Upper lobe of left lung (tissue), 6 donors: ENCODE results near the gene KCNK16. TPM values are rescaled to one million over a fixed set of nuclear protein-coding genes. Genes with fewer than 3 reads are reported as not detected.
A peak's percentile ranks its signal among the peaks of the same experiment; 100 is the strongest.

Experiments used
- ATAC-seq, 2 donors: fragments of 200-7000 bp; cut with Tn5 transposase; one replicate each; pipeline ENCODE4 v1.9.1; 2022; ENCODE audit warnings: mild to moderate bottlenecking in 2 of 2, moderate library complexity in 2 of 2; ENCODE audit not compliant: low FRiP score in 2 of 2
- DNase-seq, 2 donors: peaks; one replicate each; pipeline ENCODE4 v3.0.0-alpha.2; 2019 to 2020
- H3K27ac ChIP-seq, 4 donors: fragments of 200-600 bp; sonication (generic); one replicate each; pipeline ENCODE4 v1.5.1; 2016 to 2019
- H3K27me3 ChIP-seq, 4 donors: fragments of 200-600 bp; sonication (generic); one replicate each; pipeline ENCODE4 v1.5.1; 2017 to 2019
- H3K36me3 ChIP-seq, 4 donors: fragments of 200-600 bp; sonication (generic); one replicate each; pipeline ENCODE4 v1.5.1; 2016 to 2019
- H3K4me1 ChIP-seq, 4 donors: fragments of 200-600 bp; sonication (generic); one replicate each; pipeline ENCODE4 v1.5.1; 2018 to 2019
- H3K4me3 ChIP-seq, 4 donors: fragments of 200-600 bp; sonication (generic); one replicate each; pipeline ENCODE4 v1.5.1; 2017 to 2019; ENCODE audit warnings: mild to moderate bottlenecking in 2 of 4, moderate library complexity in 1 of 4
- H3K9me3 ChIP-seq, 4 donors: fragments of 200-600 bp; sonication (generic); one replicate each; pipeline ENCODE4 v1.5.1; 2018 to 2019
- CTCF ChIP-seq, 6 experiments: fragments of 450-650 bp in 4 of 6; fragments of 200-600 bp in 2 of 6; sonication (generic) in 2 of 6; IDR thresholded peaks; one replicate each; pipeline ENCODE4 v1.5.1; 2016 to 2019; ENCODE audit warnings: antibody characterized with exemption in 6 of 6
- EP300 ChIP-seq, 4 donors: sonication (generic); formaldehyde crosslinking; IDR thresholded peaks; one replicate each; pipeline ENCODE4 v1.5.1; 2017; ENCODE audit warnings: antibody characterized with exemption in 4 of 4, control low read depth in 2 of 4
- POLR2A ChIP-seq, 4 donors: fragments of 450-650 bp; IDR thresholded peaks; one replicate each; pipeline ENCODE4 v1.5.1; 2016 to 2017; ENCODE audit warnings: antibody characterized with exemption in 4 of 4, mild to moderate bottlenecking in 2 of 4
- POLR2AphosphoS5 ChIP-seq, 2 donors: sonication (generic); formaldehyde crosslinking; IDR thresholded peaks; one replicate each; pipeline ENCODE4 v1.5.1; 2017; ENCODE audit warnings: antibody characterized with exemption in 2 of 2
- WGBS, 2 donors: methylation state at CpG; one replicate each; pipeline ENCODE4 v1.1.5; 2017 to 2018; 5-methylcytosine and 5-hydroxymethylcytosine counted together
- total RNA-seq, 6 donors: library from RNA; depleted of rRNA in 4 of 6; stranded (reverse); fragments of >200 nt in 4 of 6; gene quantifications; one replicate each; pipeline versions ENCODE4 v1.1.0 to v1.2.1, GENCODE V29; 2016 to 2021
- donor health status: DM: no; HTN: no; CAD: no; lungs with moderate emphysema.
- donor health status: DM: no; HTN: yes; CAD: no; lungs with severe emphysema.

Gene KCNK16
- total RNA-seq, 6 donors from 2014 or later, result not detected

GRCh38 chr6:39339096-39339867 lies 16.8 kb upstream of the KCNK16 start:
- H3K4me1 ChIP-seq, result peaks cover 9 to 45% (median 40%) of the 10 kb centered on the region in 4 donors
- TF ChIP-seq CTCF (IDR thresholded peaks at IDR 0.05), result no peak
- no peak for TF ChIP-seq POLR2A (IDR thresholded peaks at IDR 0.05)
- TF ChIP-seq POLR2AphosphoS5 (IDR thresholded peaks at IDR 0.05), result no peak
- no peak for TF ChIP-seq EP300 (IDR thresholded peaks at IDR 0.05)
- no peak for DNase-seq
- H3K4me3 ChIP-seq, result no peak overlapping the region
- H3K27me3 ChIP-seq, result no peaks in the 10 kb centered on the region
- no peaks in the 10 kb centered on the region for H3K36me3 ChIP-seq
- H3K9me3 ChIP-seq, result no peaks in the 10 kb centered on the region
- no peak for ATAC-seq
- 36 to 58% methylated on average over 8 to 9 of the region's 9 CpGs for WGBS, 2 donors
- H3K27ac ChIP-seq, result peak overlapping the region; percentile 35 to 58 (median 44)

GRCh38 chr6:39338397-39338796 lies 15.9 kb upstream of the KCNK16 start:
- 41 to 59% methylated on average over 3 to 5 of the region's 5 CpGs for WGBS, 2 donors
- peaks cover 9 to 42% (median 35%) of the 10 kb centered on the region in 4 donors for H3K4me1 ChIP-seq
- ATAC-seq, result no peak
- H3K36me3 ChIP-seq, result no peaks in the 10 kb centered on the region
- TF ChIP-seq POLR2AphosphoS5 (IDR thresholded peaks at IDR 0.05), result no peak
- no peak for TF ChIP-seq CTCF (IDR thresholded peaks at IDR 0.05)
- TF ChIP-seq POLR2A (IDR thresholded peaks at IDR 0.05), result no peak
- TF ChIP-seq EP300 (IDR thresholded peaks at IDR 0.05), result no peak
- H3K4me3 ChIP-seq, result no peak overlapping the region
- H3K27ac ChIP-seq, result no peak overlapping the region
- no peak for DNase-seq
- H3K27me3 ChIP-seq, result no peaks in the 10 kb centered on the region
- H3K9me3 ChIP-seq, result no peaks in the 10 kb centered on the region

GRCh38 chr6:39335780-39336545 lies 13.5 kb upstream of the KCNK16 start:
- 49 to 53% methylated on average over 4 to 5 of the region's 5 CpGs for WGBS, 2 donors
- no peak for DNase-seq
- H3K4me3 ChIP-seq, result no peak overlapping the region
- H3K27me3 ChIP-seq, result no peaks in the 10 kb centered on the region
- TF ChIP-seq POLR2AphosphoS5 (IDR thresholded peaks at IDR 0.05), result no peak
- no peak for TF ChIP-seq POLR2A (IDR thresholded peaks at IDR 0.05)
- TF ChIP-seq EP300 (IDR thresholded peaks at IDR 0.05), result no peak
- no peak for TF ChIP-seq CTCF (IDR thresholded peaks at IDR 0.05)
- peak in 1 of 2 donors; percentile 40 for ATAC-seq
- peaks cover 6 to 32% (median 25%) of the 10 kb centered on the region in 4 donors for H3K4me1 ChIP-seq
- peak overlapping the region in 1 of 4 donors; percentile 21 for H3K27ac ChIP-seq
- H3K9me3 ChIP-seq, result no peaks in the 10 kb centered on the region
- no peaks in the 10 kb centered on the region for H3K36me3 ChIP-seq

- Histone ChIP-seq H3K4me3 (no peak overlapping the region), H3K27ac (no peak overlapping the region), H3K4me1 (peaks cover 4 to 16% (median 9%) of the 10 kb centered on the region in 4 donors), H3K36me3 (no peaks in the 10 kb centered on the region), H3K27me3 (no peaks in the 10 kb centered on the region), H3K9me3 (no peaks in the 10 kb centered on the region)
- DNase-seq, result no peak
- 83 to 85% methylated on average over 7 of the region's 7 CpGs for WGBS, 2 donors
- no peak for ATAC-seq
- TF ChIP-seq CTCF (IDR thresholded peaks at IDR 0.05) (no peak), POLR2A (IDR thresholded peaks at IDR 0.05) (no peak), POLR2AphosphoS5 (IDR thresholded peaks at IDR 0.05) (no peak), EP300 (IDR thresholded peaks at IDR 0.05) (no peak)
Observed at GRCh38 chr6:39333644-39334438, 11.3 kb upstream of the KCNK16 start.
